ENCODE results near the gene GEMIN4. TPM values are rescaled to one million over a fixed set of nuclear protein-coding genes. Genes with fewer than 3 reads are reported as not detected.

The GEMIN4 gene
- total RNA-seq, 2 experiments from 2014 or later: 40.2 to 53.6 TPM

- CTCF ChIA-PET (ENCODE audit: unreplicated experiment): no interaction called here
- H3K36me3 ChIP-seq (ENCODE audit: insufficient read depth, low read length): peaks cover 83% of the 10 kb centered on the region
Observed at GRCh38 chr17:746783-747629, 5.1 kb downstream of the GEMIN4 start.

GRCh38 chr17:746181-746580, 5.9 kb downstream of the GEMIN4 start:
- CTCF ChIA-PET (ENCODE audit: unreplicated experiment): no interaction called here
- BruUV-seq (replicated peaks): no TSS peak

More at GRCh38 chr17:746783-747629, 5.1 kb downstream of the GEMIN4 start:
- POLR2A ChIA-PET: no interaction called here
- intact Hi-C loops (cut with micrococcal nuclease; ENCODE audit: unreplicated experiment): no loop called here
- no peak for DNase-seq (ENCODE audit: low spot score)
- H3K27ac ChIP-seq (ENCODE audit: low read depth, low read length, poor library complexity, severe bottlenecking): no peak overlapping the region
- no peak overlapping the region for H2AFZ ChIP-seq (ENCODE audit: low read length)
- H4K20me1 ChIP-seq (ENCODE audit: insufficient read depth, low read length): peaks cover 14% of the 10 kb centered on the region; the same call in 1 of the 2 replicates
- TF ChIP-seq EZH2phosphoT487 (IDR thresholded peaks at IDR 0.05; ENCODE audit: borderline replicate concordance, low read depth, low read length): no peak
- TF ChIP-seq CTCF (conservative IDR thresholded peaks at IDR 0.05; ENCODE audit: low read length): no peak
- no peaks in the 10 kb centered on the region for H3K9me3 ChIP-seq (ENCODE audit: low read length)
- H3K9me2 ChIP-seq (ENCODE audit: insufficient read depth, low read length): no peaks in the 10 kb centered on the region
- H3K79me2 ChIP-seq (ENCODE audit: insufficient read depth, low read depth, low read length): peaks cover 60% of the 10 kb centered on the region
- BruUV-seq (replicated peaks): no TSS peak
- H3K4me1 ChIP-seq (ENCODE audit: insufficient read depth, low read length, poor library complexity, severe bottlenecking): peaks cover 13% of the 10 kb centered on the region
- no peak overlapping the region for H3K4me3 ChIP-seq (ENCODE audit: low read depth, low read length, poor library complexity, severe bottlenecking)
- H3K4me2 ChIP-seq (ENCODE audit: low read length): no peak overlapping the region

More at GRCh38 chr17:746181-746580, 5.9 kb downstream of the GEMIN4 start:
- H3K9me2 ChIP-seq (ENCODE audit: insufficient read depth, low read length): no peaks in the 10 kb centered on the region
- TF ChIP-seq EZH2phosphoT487 (IDR thresholded peaks at IDR 0.05; ENCODE audit: borderline replicate concordance, low read depth, low read length): no peak
- TF ChIP-seq CTCF (conservative IDR thresholded peaks at IDR 0.05; ENCODE audit: low read length): no peak
- H3K4me3 ChIP-seq (ENCODE audit: low read depth, low read length, poor library complexity, severe bottlenecking): no peak overlapping the region
- no peak for DNase-seq (ENCODE audit: low spot score)
- H3K4me1 ChIP-seq (ENCODE audit: insufficient read depth, low read length, poor library complexity, severe bottlenecking): peaks cover 13% of the 10 kb centered on the region
- H3K79me2 ChIP-seq (ENCODE audit: insufficient read depth, low read depth, low read length): peaks cover 53% of the 10 kb centered on the region
- POLR2A ChIA-PET: no interaction called here
- no peak overlapping the region for H2AFZ ChIP-seq (ENCODE audit: low read length)
- no peaks in the 10 kb centered on the region for H3K9me3 ChIP-seq (ENCODE audit: low read length)
- peaks cover 14% of the 10 kb centered on the region; the same call in 1 of the 2 replicates for H4K20me1 ChIP-seq (ENCODE audit: insufficient read depth, low read length)
- H3K27ac ChIP-seq (ENCODE audit: low read depth, low read length, poor library complexity, severe bottlenecking): no peak overlapping the region
- H3K4me2 ChIP-seq (ENCODE audit: low read length): no peak overlapping the region
- peaks cover 91% of the 10 kb centered on the region for H3K36me3 ChIP-seq (ENCODE audit: insufficient read depth, low read length)
- intact Hi-C loops (cut with micrococcal nuclease; ENCODE audit: unreplicated experiment): no loop called here
